ENCODE data around the gene NPFFR1. TPM values are rescaled to one million over a fixed set of nuclear protein-coding genes. Genes with fewer than 3 reads are reported as not detected.
A peak's percentile ranks its signal among the peaks of the same experiment; 100 is the strongest.

NPFFR1 gene
- total and polyA plus RNA-seq, 8 donors: under 0.01 to 0.03 (median 0.03) TPM; not detected in 4

GRCh38 chr10:70323697-70324338, 40.0 kb upstream of the NPFFR1 start:
- no peaks in the 10 kb centered on the region for H3K9me3 ChIP-seq
- intact Hi-C loops (cut with DNase I): no loop called here
- H3K27ac ChIP-seq: no peak overlapping the region
- DNase-seq: peak in 1 of 6 donors; percentile 38
- H3K36me3 ChIP-seq: no peaks in the 10 kb centered on the region
- H3K4me1 ChIP-seq: no peaks in the 10 kb centered on the region
- FAIRE-seq: no peak
- no peaks in the 10 kb centered on the region for H3K27me3 ChIP-seq
- ATAC-seq: no peak
- H3K4me3 ChIP-seq: no peak overlapping the region
- TF ChIP-seq CTCF (IDR thresholded peaks at IDR 0.05): no peak
- 85 to 87% methylated on average over 17 to 18 of the region's 18 CpGs for WGBS, 2 donors

- no peaks in the 10 kb centered on the region for H3K27me3 ChIP-seq
- 91 to 94% methylated on average over 9 of the region's 9 CpGs for WGBS, 2 donors
- no peaks in the 10 kb centered on the region for H3K9me3 ChIP-seq
- intact Hi-C loops (cut with DNase I): no loop called here
- DNase-seq (peak in 1 of 6 donors; percentile 18), ATAC-seq (no peak), FAIRE-seq (no peak)
- no peaks in the 10 kb centered on the region for H3K4me1 ChIP-seq
- H3K27ac ChIP-seq: no peak overlapping the region
- H3K36me3 ChIP-seq: no peaks in the 10 kb centered on the region
- TF ChIP-seq CTCF (IDR thresholded peaks at IDR 0.05): no peak
- no peak overlapping the region for H3K4me3 ChIP-seq
Measured at GRCh38 chr10:70323138-70323696, 39.4 kb upstream of the NPFFR1 start.

- no peak for FAIRE-seq
- Histone ChIP-seq H3K4me1 (no peaks in the 10 kb centered on the region), H3K4me3 (no peak overlapping the region), H3K9me3 (no peaks in the 10 kb centered on the region), H3K36me3 (no peaks in the 10 kb centered on the region), H3K27ac (no peak overlapping the region), H3K27me3 (no peaks in the 10 kb centered on the region)
- no peak for TF ChIP-seq CTCF (IDR thresholded peaks at IDR 0.05)
- WGBS, 2 donors: 82 to 86% methylated on average over 19 of the region's 19 CpGs
- intact Hi-C loops (cut with DNase I): no loop called here
- no peak for ATAC-seq
- DNase-seq: peak in 1 of 6 donors; percentile 34
Measured at GRCh38 chr10:70321897-70322890, 38.4 kb upstream of the NPFFR1 start.

- Histone ChIP-seq H3K27ac (no peak overlapping the region), H3K9me3 (no peaks in the 10 kb centered on the region), H3K4me1 (no peaks in the 10 kb centered on the region), H3K36me3 (no peaks in the 10 kb centered on the region), H3K4me3 (no peak overlapping the region), H3K27me3 (no peaks in the 10 kb centered on the region)
- TF ChIP-seq CTCF (IDR thresholded peaks at IDR 0.05): no peak
- no peak for DNase-seq
- 73 to 90% methylated on average over 5 of the region's 5 CpGs for WGBS, 2 donors
- FAIRE-seq: no peak
- intact Hi-C loops (cut with DNase I): no loop called here
- ATAC-seq: no peak
Measured at GRCh38 chr10:70321233-70321632, 37.4 kb upstream of the NPFFR1 start.
